CD4-positive, alpha-beta T cell treated with Interleukin-1 beta for 1 hour (primary cell): ENCODE results near the gene OSTM1.
"Not testable (repeated sequence)": the region's sequence is repeated elsewhere in the genome, so short reads cannot be mapped to it uniquely, and the experiment has no call there.

ENCODE experiments used
- DNase-seq, 2 donors: peaks; one replicate each; pipeline ENCODE4 v3.0.0-alpha.2; 2020 to 2022

OSTM1 gene

DNA sequence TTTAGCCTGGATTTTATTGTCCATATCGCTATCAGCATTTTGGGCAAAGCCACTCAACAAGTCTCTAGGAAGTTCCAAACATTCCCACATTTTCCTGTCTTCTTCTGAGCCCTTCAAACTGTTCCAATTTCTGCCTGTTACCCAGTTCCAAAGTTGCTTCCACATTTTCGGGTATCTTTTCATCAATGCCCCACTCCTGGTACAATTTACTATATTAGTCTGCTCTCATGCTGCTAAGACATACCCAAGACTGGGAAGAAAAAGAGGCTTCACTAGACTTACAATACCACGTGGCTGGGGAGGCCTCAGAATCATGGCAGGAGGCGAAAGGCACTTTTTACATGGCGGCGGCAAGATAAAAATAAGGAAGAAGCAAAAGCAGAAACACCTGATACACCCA is 58.3 kb downstream of the OSTM1 start:
- not testable (repeated sequence) for DNase-seq

- DNase-seq, result no peak
Measured at GRCh38 chr6:108013787-108014439, 60.6 kb downstream of the OSTM1 start.

- no peak for DNase-seq
Measured at GRCh38 chr6:108009894-108010293, 64.6 kb downstream of the OSTM1 start.

DNA sequence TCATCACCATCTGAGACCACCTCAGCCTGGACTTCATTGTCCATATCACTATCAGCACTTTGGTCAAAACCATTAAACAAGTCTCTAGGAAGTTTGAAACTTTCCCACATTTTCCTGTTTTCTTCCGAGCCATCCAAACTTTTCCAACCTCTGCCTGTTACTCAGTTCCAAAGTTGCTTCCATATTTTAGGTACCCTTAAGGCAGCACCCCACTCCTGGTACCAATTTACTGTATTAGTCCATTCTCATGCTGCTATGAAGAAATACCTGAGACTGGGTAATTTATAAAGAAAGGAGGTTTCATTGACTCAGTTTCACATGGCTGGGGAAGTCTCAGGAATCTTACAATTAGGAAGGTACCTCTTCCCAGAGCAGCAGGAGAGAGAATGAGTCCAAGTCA is 65.3 kb downstream of the OSTM1 start:
- DNase-seq, result not testable (repeated sequence)

- no peak for DNase-seq
Measured at GRCh38 chr6:108008363-108008762, 66.2 kb downstream of the OSTM1 start.

DNA sequence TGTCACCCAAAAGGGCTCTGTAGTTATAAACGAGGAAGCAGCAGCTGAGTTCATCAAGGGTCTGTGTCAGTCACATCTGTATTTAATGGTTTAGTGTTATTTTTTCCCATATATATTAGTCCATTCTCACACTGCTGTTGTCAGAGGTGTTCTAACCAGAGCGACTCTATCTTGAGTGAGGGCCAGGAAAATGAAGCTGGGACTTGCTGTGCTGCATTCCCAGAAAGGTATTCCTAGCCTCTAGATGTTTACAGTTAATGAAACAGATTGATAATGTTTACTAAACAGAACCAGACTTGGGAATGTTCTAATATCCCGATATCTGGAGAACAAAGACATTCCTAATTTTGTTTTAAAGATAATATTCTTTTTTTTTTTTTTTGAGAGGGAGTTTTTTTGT is 68.6 kb downstream of the OSTM1 start:
- no peak for DNase-seq

- DNase-seq, result no peak
Measured at GRCh38 chr6:108004861-108005260, 69.7 kb downstream of the OSTM1 start.

DNA sequence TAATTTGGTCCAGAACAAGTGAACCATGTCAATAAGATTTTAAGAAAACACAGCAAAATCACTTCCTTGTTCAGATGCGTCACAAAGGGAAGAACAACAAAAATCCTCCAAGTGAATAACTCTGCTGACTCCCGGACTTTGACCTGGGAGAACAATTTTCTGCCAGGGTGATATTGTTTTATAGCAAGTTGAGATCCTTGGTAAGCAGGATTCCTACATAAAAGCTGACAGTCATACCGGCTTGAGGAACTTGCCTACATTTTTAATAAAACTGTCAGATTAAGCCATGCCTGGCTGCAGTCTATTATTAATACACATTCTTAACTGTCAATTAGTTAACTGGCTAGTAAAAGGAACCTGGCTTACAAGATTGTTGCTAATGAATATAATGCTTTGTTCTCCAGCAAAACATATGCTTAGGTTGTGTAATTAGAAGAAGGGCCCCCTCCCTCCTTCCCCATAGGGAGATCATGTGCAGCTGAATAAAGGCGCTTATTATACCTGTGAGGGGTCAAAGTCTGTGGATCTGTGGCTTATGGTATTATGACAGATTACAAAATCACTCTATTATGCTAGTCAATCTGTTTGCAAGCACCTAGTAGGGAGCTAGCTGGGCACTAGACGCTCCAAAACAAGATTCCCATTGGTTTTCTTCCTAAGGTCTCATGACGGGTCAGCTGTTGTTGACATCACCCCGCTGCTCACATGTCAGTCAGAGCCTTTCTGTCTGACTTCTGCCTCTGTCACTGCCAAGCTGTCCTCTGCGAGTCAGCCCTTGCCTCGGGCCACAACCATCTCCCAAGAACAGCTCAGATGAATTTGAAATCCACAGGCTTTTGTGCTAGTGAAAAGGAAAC is 71.9 kb downstream of the OSTM1 start:
- no peak for DNase-seq

- DNase-seq, result no peak
Measured at GRCh38 chr6:108001696-108002231, 72.8 kb downstream of the OSTM1 start.

DNA sequence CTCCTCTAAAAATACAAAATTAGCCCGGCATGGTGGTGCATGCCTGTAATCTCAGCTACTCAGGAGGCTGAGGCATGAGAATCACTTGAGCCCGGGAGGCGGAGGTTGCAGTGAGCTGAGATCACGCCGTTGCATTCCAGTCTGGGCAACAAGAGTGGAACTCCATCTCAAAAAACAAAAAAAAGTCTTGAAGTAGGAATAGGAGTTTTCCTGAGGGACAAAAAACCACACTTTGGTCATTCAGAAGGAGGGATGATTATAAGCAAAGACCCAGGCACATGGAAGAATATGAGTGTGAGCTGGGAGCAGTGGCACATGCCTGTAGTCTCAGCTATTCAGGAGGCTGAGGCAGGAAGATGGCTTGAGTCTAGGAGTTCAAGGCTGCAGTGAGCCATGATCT is 74.3 kb downstream of the OSTM1 start:
- DNase-seq, result not testable (repeated sequence)

GRCh38 chr6:107999341-107999740 is 75.2 kb downstream of the OSTM1 start:
- no peak for DNase-seq

DNA sequence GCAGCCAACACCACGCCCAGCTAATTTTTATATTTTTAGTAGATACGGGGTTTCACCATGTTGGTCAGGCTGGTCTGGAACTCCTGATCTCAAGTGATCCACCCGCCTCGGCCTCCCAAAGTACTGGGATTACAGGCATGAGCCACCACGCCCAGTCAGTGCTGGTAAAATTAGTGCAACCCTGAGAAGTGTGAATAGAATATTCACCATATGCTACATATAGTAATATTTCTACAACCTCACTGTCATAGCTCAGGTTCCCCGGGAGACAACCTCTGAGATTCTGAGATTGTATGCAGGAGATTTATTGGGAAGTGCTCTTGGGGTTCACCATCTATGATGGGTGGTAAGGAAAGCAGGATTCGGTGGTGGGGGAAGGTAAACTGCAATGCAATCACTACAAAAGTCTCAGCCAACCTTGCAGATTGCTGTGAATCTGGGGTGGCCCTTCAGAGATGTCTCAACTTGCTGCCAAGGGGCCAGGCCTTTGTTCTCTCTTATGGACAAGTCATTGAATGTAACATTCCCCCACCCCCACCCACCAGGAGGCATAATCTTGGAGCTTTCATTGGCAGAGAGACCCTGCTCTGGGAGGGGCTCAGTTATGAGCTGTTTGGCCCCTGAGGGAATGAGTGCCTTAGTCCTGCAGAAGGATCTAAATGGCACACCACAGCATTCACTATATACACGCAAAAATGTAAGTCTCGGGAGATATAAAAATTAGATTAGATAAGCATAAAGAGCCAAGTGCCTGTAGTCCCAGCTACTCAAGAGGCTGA is 82.6 kb downstream of the OSTM1 start:
- no peak for DNase-seq
